H1 (cell line): ENCODE data around the gene ARHGAP27. TPM values are rescaled to one million over a fixed set of nuclear protein-coding genes. Genes with fewer than 3 reads are reported as not detected.

Source experiments
- CTCF ChIA-PET: fragments of 300-600 bp; sonication (Branson Sonifier 250); formaldehyde crosslinking; loops from one replicate; lab custom pipeline; 2021; ENCODE audit not compliant: partially characterized antibody; lab: Charles Lee
- POLR2A ChIA-PET: fragments of 300-600 bp; sonication (Branson Sonifier 250); formaldehyde crosslinking; loops from one replicate; lab custom pipeline; 2021; ENCODE audit warnings: inconsistent platforms; ENCODE audit not compliant: partially characterized antibody; lab: Charles Lee
- DNase-seq, 2 experiments: peaks; one replicate each; pipeline versions ENCODE4 v3.0.0 to v3.0.0-alpha.2; 2010 to 2022; ENCODE audit warnings: low spot score in 2 of 2, low read depth in 1 of 2, mixed read lengths in 1 of 2
- FAIRE-seq: peaks from 2 replicates; lab custom pipeline; 2011; peaks lifted over from hg19 to GRCh38; lab: Jason Lieb, UNC
- H2AFZ ChIP-seq: 2 replicates; pipeline ENCODE4 v1.8.1; 2012; ENCODE audit warnings: low read length, inconsistent platforms
- H2AK5ac ChIP-seq: 2 replicates; pipeline ENCODE4 v1.6.1; 2013; ENCODE audit warnings: low read depth, low read length
- H2BK120ac ChIP-seq: replicated peaks from 2 replicates; pipeline ENCODE3; 2013; ENCODE audit warnings: low read depth, low read length, inconsistent platforms
- H2BK12ac ChIP-seq: 2 replicates; pipeline ENCODE4 v1.6.1; 2013; ENCODE audit warnings: low read depth, low read length
- H2BK15ac ChIP-seq: 2 replicates; pipeline ENCODE4 v1.6.1; 2013; ENCODE audit warnings: low read length
- H2BK20ac ChIP-seq: 2 replicates; pipeline ENCODE4 v1.6.1; 2013; ENCODE audit warnings: low read length
- H2BK5ac ChIP-seq: 2 replicates; pipeline ENCODE4 v1.6.1; 2013; ENCODE audit warnings: low read depth, low read length
- H3K14ac ChIP-seq: 2 replicates; pipeline ENCODE4 v1.6.1; 2013; ENCODE audit warnings: inconsistent platforms; ENCODE audit not compliant: insufficient read length
- H3K18ac ChIP-seq: 2 replicates; pipeline ENCODE4 v1.6.1; 2013; ENCODE audit warnings: low read length; ENCODE audit errors: extremely low read depth
- H3K23ac ChIP-seq: 2 replicates; pipeline ENCODE4 v1.6.1; 2013; ENCODE audit warnings: inconsistent platforms; ENCODE audit not compliant: insufficient read length
- H3K23me2 ChIP-seq: 2 replicates; pipeline ENCODE4 v1.6.1; 2013; ENCODE audit warnings: low read depth, low read length
- H3K27ac ChIP-seq: 2 replicates; pipeline ENCODE4 v1.6.1; 2011; ENCODE audit warnings: low read depth, low read length, inconsistent platforms
- H3K27me3 ChIP-seq, 4 experiments: replicated peaks in 1 of 4; 1 replicate in 1 of 4; 2 replicates in 3 of 4; pipeline versions ENCODE4 v1.6.1 to v1.8.1; 2011 to 2013; ENCODE audit warnings: low read length in 3 of 4, mild to moderate bottlenecking in 3 of 4, inconsistent platforms in 2 of 4, mixed read lengths in 2 of 4, moderate library complexity in 1 of 4; ENCODE audit not compliant: control insufficient read depth in 3 of 4, insufficient read depth in 3 of 4; ENCODE audit errors: extremely low read depth in 1 of 4
- H3K36me3 ChIP-seq, 4 experiments: 2 replicates each; pipeline versions ENCODE4 v1.6.1 to v1.8.1; 2011 to 2013; ENCODE audit warnings: mild to moderate bottlenecking in 4 of 4, low read length in 3 of 4, moderate library complexity in 2 of 4, control low read depth in 1 of 4, inconsistent platforms in 1 of 4; ENCODE audit not compliant: insufficient read depth in 4 of 4, control insufficient read depth in 2 of 4
- H3K4ac ChIP-seq: replicated peaks from 2 replicates; pipeline ENCODE3; 2013; ENCODE audit warnings: low read length, low read depth, mixed read lengths, inconsistent platforms; ENCODE audit not compliant: insufficient read length
- H3K4me1 ChIP-seq, 4 experiments: replicated peaks in 1 of 4; 1 replicate in 1 of 4; 2 replicates in 3 of 4; pipeline versions ENCODE4 v1.6.1 to v1.8.1; 2011 to 2013; ENCODE audit warnings: low read length in 3 of 4, inconsistent platforms in 2 of 4, mixed read lengths in 1 of 4; ENCODE audit not compliant: insufficient read depth in 4 of 4, control insufficient read depth in 3 of 4
- H3K4me2 ChIP-seq, 2 experiments: 2 replicates each; pipeline versions ENCODE4 v1.6.1 to v1.8.1; 2011 to 2013; ENCODE audit warnings: low read depth in 2 of 2, low read length in 2 of 2, control low read depth in 1 of 2, inconsistent platforms in 1 of 2, mild to moderate bottlenecking in 1 of 2; ENCODE audit not compliant: insufficient read depth in 1 of 2
- H3K4me3 ChIP-seq, 4 experiments: fragments of 200-600, 300-600 bp in 1 of 4; sonication (generic), shearing (Covaris generic), sonication (Bioruptor Twin) in 1 of 4; 2 replicates each; pipeline versions ENCODE4 v1.5.1 to v1.8.1; 2011 to 2016; ENCODE audit warnings: low read length in 4 of 4, low read depth in 3 of 4, control low read depth in 2 of 4, inconsistent platforms in 2 of 4, mild to moderate bottlenecking in 2 of 4, mixed read lengths in 1 of 4, moderate library complexity in 1 of 4; ENCODE audit not compliant: insufficient read depth in 2 of 4; ENCODE audit errors: extremely low read depth in 1 of 4
- H3K56ac ChIP-seq: replicated peaks from 2 replicates; pipeline ENCODE3; 2013; ENCODE audit warnings: low read depth, mild to moderate bottlenecking, mixed read lengths, low read length, inconsistent platforms; ENCODE audit not compliant: insufficient read length
- H3K79me1 ChIP-seq: 2 replicates; pipeline ENCODE4 v1.6.1; 2013; ENCODE audit warnings: low read depth, low read length, control low read depth
- H3K79me2 ChIP-seq, 2 experiments: 2 replicates each; pipeline versions ENCODE4 v1.6.1 to v1.8.1; 2012 to 2013; ENCODE audit warnings: low read length in 2 of 2, mild to moderate bottlenecking in 2 of 2, inconsistent platforms in 1 of 2; ENCODE audit not compliant: insufficient read depth in 2 of 2, control insufficient read depth in 1 of 2
- H3K9ac ChIP-seq, 4 experiments: replicated peaks in 1 of 4; 1 replicate in 1 of 4; 2 replicates in 3 of 4; pipeline versions ENCODE4 v1.6.1 to v1.8.1; 2011 to 2013; ENCODE audit warnings: low read depth in 3 of 4, low read length in 3 of 4, control low read depth in 2 of 4, mild to moderate bottlenecking in 2 of 4, moderate library complexity in 2 of 4, inconsistent platforms in 1 of 4; ENCODE audit errors: extremely low read depth in 1 of 4
- H3K9me3 ChIP-seq, 2 experiments: 2 replicates each; pipeline versions ENCODE4 v1.6.1 to v1.8.1; 2012 to 2013; ENCODE audit warnings: mild to moderate bottlenecking in 2 of 2, moderate library complexity in 2 of 2, control low read depth in 1 of 2, inconsistent platforms in 1 of 2, low read depth in 1 of 2, low read length in 1 of 2, mixed read lengths in 1 of 2; ENCODE audit not compliant: insufficient read depth in 2 of 2
- H4K20me1 ChIP-seq, 2 experiments: replicated peaks in 1 of 2; 2 replicates each; pipeline versions ENCODE3 to v1.8.1; 2011 to 2013; ENCODE audit warnings: inconsistent platforms in 2 of 2, low read length in 2 of 2, mild to moderate bottlenecking in 1 of 2; ENCODE audit not compliant: insufficient read depth in 2 of 2, control insufficient read depth in 1 of 2
- H4K5ac ChIP-seq: 2 replicates; pipeline ENCODE4 v1.6.1; 2013; ENCODE audit warnings: low read length, low read depth, mixed read lengths, inconsistent platforms; ENCODE audit not compliant: insufficient read length
- H4K8ac ChIP-seq: 2 replicates; pipeline ENCODE4 v1.8.0; 2013; ENCODE audit warnings: mild to moderate bottlenecking, moderate library complexity, low read length, inconsistent platforms; ENCODE audit not compliant: insufficient read depth; ENCODE audit errors: extremely low read depth
- H4K91ac ChIP-seq: replicated peaks from 2 replicates; pipeline ENCODE3; 2013; ENCODE audit warnings: low read length, mixed read lengths, inconsistent platforms; ENCODE audit not compliant: insufficient read length
- ASH2L ChIP-seq: fragments of 200-600, 300-600 bp; sonication (generic); IDR thresholded peaks from one replicate; pipeline ENCODE4 v1.7.1; 2017; ENCODE audit warnings: low read length
- CHD1 ChIP-seq: IDR thresholded peaks from 2 replicates; pipeline ENCODE4 v1.6.1; 2012; ENCODE audit warnings: low read depth, low read length, improper control_type of control experiment
- EP300 ChIP-seq, 2 experiments: IDR thresholded peaks; 1 replicate in 1 of 2; 2 replicates in 1 of 2; pipeline ENCODE4 v1.6.1; 2011 to 2012; ENCODE audit warnings: low read depth in 2 of 2, low read length in 2 of 2, mild to moderate bottlenecking in 2 of 2, borderline replicate concordance in 1 of 2, inconsistent platforms in 1 of 2, moderate library complexity in 1 of 2
- KDM5A ChIP-seq: fragments of 200-600 bp; IDR thresholded peaks from 2 replicates; pipeline ENCODE4 v1.7.1; 2012; ENCODE audit warnings: mild to moderate bottlenecking, low read length, inconsistent platforms, mixed read lengths
- PHF8 ChIP-seq: fragments of 200-600 bp; sonication (generic); conservative IDR thresholded peaks from 2 replicates; pipeline ENCODE4 v1.7.1; 2012; ENCODE audit warnings: low read depth, mild to moderate bottlenecking, inconsistent platforms, low read length, moderate library complexity
- RFX5 ChIP-seq: IDR thresholded peaks from 2 replicates; pipeline ENCODE4 v1.6.1; 2011; ENCODE audit warnings: low read depth, low read length, improper control_type of control experiment, borderline replicate concordance
- SAP30 ChIP-seq: fragments of 300-600 bp; sonication (generic); IDR thresholded peaks from 2 replicates; pipeline ENCODE4 v1.7.1; 2012; ENCODE audit warnings: low read length, moderate library complexity, mild to moderate bottlenecking, inconsistent platforms; ENCODE audit not compliant: insufficient read depth, insufficient replicate concordance
- SIRT6 ChIP-seq: IDR thresholded peaks from one replicate; pipeline ENCODE4 v1.7.1; 2012; ENCODE audit warnings: low read length, inconsistent platforms
- WGBS, 2 experiments: shearing (Covaris generic) in 1 of 2; methylation state at CpG; one replicate each; pipeline versions ENCODE4 v1.1.6 to v1.1.7; 2013 to 2015; ENCODE audit warnings: low lambda C conversion rate in 2 of 2, mixed read lengths in 2 of 2, inconsistent platforms in 1 of 2, low coverage in 1 of 2, missing lambda C conversion rate in 1 of 2; ENCODE audit not compliant: insufficient replicate concordance in 2 of 2, insufficient coverage in 1 of 2, insufficient read length in 1 of 2; ENCODE audit errors: extremely low coverage in 1 of 2, missing lambda C conversion rate in 1 of 2; 5-methylcytosine and 5-hydroxymethylcytosine counted together
- polyA plus RNA-seq, 7 experiments: library from polyadenylated mRNA; depleted of rRNA in 3 of 7; stranded (reverse) in 5 of 7; unstranded in 2 of 7; fragments of >200 nt in 5 of 7; fragments of 200-250 nt in 2 of 7; gene quantifications; 1 replicate in 5 of 7; 2 replicates in 1 of 7; 4 replicates in 1 of 7; pipeline versions ENCODE4 v1.2.1 to v1.2.3, GENCODE V29; 2011 to 2013; ENCODE audit warnings: missing spikeins in 2 of 7, mixed read lengths in 2 of 7
- total RNA-seq: library from RNA; stranded (reverse); fragmentation: NEBNext Ultra II Directional; extraction: Animal tissue kit (Norgen Biotek cat#: 25700); gene quantifications from 2 replicates; pipeline ENCODE4 v1.2.1, GENCODE V29; 2021
- TF ChIP-seq, protein P1 (sequence below): IDR thresholded peaks from 2 replicates; pipeline ENCODE4 v1.6.1; 2012; ENCODE audit warnings: inconsistent platforms
- TF ChIP-seq, protein P2 (sequence below), 3 experiments: IDR thresholded peaks; 1 replicate in 2 of 3; 2 replicates in 1 of 3; pipeline versions ENCODE4 v1.5.1 to v1.6.1; 2011; ENCODE audit warnings: low read length in 3 of 3, mild to moderate bottlenecking in 3 of 3, inconsistent platforms in 2 of 3, low read depth in 1 of 3, moderate library complexity in 1 of 3; ENCODE audit not compliant: insufficient read depth in 1 of 3; ENCODE audit errors: control extremely low read depth in 1 of 3

Gene ARHGAP27
- total and polyA plus RNA-seq, 2 of the 8 experiments (the other 6 are each of a cell fraction or from before 2014, with no cell fraction given) = 11.6 to 13.1 TPM

DNA sequence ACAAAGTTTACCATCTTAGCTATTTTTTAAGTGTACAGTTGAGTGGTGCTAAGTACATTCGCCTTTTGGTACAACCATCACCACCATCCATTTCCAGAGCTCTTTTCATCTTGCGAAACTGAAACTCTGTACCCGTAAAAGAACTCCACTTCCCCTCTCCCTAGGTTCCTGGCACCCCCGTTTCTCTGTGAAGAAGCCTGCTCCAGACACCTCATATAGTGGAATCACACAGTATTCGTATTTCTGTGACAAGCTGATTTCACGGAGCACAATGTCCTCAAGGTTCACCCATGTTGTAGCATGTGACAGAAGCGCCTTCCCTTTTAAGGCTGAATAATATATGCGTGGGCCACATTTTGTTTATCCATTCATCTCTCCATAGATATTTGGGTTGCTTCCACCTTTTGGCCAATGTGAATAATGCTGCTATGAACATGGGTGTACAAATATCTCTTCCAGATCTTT lies 61.7 kb downstream of the ARHGAP27 start:
- H3K4me2 ChIP-seq = peak overlapping the region in 1 of 2 experiments; percentile 42; a peak in 2 of 4 replicates
- H3K4me1 ChIP-seq = peaks cover 8 to 24% (median 12%) of the 10 kb centered on the region in 4 experiments
- H3K36me3 ChIP-seq = no peaks in the 10 kb centered on the region
- H3K14ac ChIP-seq = no peak overlapping the region
- H4K8ac ChIP-seq = no peak overlapping the region
- peak overlapping the region; percentile 68; the same call in 1 of the 2 replicates for H2AK5ac ChIP-seq
- POLR2A ChIA-PET = interaction anchor here (0.6 to 2.0 kb wide), 12 partner anchors 7 to 223 kb away, joined by 3 to 15 read pairs (median 3); partner anchors contain the start of genes HEXIM1 and MAP3K14
- H4K5ac ChIP-seq = no peak overlapping the region
- peak overlapping the region; percentile 6; the same call in 1 of the 2 replicates for H2BK20ac ChIP-seq
- no peak overlapping the region; a peak in 1 of 7 replicates for H3K9ac ChIP-seq
- DNase-seq (no peak), FAIRE-seq (no peak)
- no peaks in the 10 kb centered on the region for H4K20me1 ChIP-seq
- no peak overlapping the region for H2BK120ac ChIP-seq
- no peak overlapping the region for H3K27ac ChIP-seq
- H2BK15ac ChIP-seq = no peak overlapping the region
- H3K27me3 ChIP-seq = no peaks in the 10 kb centered on the region; a peak in 1 of 7 replicates
- H3K23ac ChIP-seq = no peak overlapping the region
- H2AFZ ChIP-seq = no peak overlapping the region
- H3K56ac ChIP-seq = no peak overlapping the region
- H3K79me2 ChIP-seq = no peaks in the 10 kb centered on the region
- H3K4me3 ChIP-seq = peak overlapping the region in 1 of 4 experiments; percentile 44; a peak in 1 of 8 replicates
- 0 out of 2 replicates have a peak overlapping the region, but pooled peaks have one; percentile 38 for H3K18ac ChIP-seq
- no peaks in the 10 kb centered on the region for H3K79me1 ChIP-seq
- CTCF ChIA-PET = interaction anchor here (0.7 to 2.9 kb wide), 7 partner anchors 9 to 139 kb away, joined by 3 to 10 read pairs (median 4); no protein-coding TSS in a partner anchor
- H3K9me3 ChIP-seq = no peaks in the 10 kb centered on the region
- 71% methylated on average over 8 of the region's 8 CpGs; no CpG with 5 or more reads in 1 of the 2 experiments for WGBS, 2 experiments
- peak overlapping the region; percentile 56 for H2BK12ac ChIP-seq
- H2BK5ac ChIP-seq = peak overlapping the region; percentile 93
- no peak overlapping the region for H3K4ac ChIP-seq
- H4K91ac ChIP-seq = peak overlapping the region; percentile 12
- H3K23me2 ChIP-seq = no peaks in the 10 kb centered on the region
- no peak for TF ChIP-seq RFX5
- no peak for TF ChIP-seq KDM5A
- no peak for TF ChIP-seq PHF8
- TF ChIP-seq, protein P1, sequence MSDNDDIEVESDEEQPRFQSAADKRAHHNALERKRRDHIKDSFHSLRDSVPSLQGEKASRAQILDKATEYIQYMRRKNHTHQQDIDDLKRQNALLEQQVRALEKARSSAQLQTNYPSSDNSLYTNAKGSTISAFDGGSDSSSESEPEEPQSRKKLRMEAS = no peak
- TF ChIP-seq SIRT6 = no peak
- TF ChIP-seq CHD1 = no peak
- no peak for TF ChIP-seq ASH2L
- TF ChIP-seq SAP30 = no peak
- TF ChIP-seq EP300 (IDR thresholded peaks at IDR 0.05; ENCODE audit: borderline replicate concordance in 1 of 2, low read depth in 2 of 2, low read length in 2 of 2) = no peak
- TF ChIP-seq, protein P2, sequence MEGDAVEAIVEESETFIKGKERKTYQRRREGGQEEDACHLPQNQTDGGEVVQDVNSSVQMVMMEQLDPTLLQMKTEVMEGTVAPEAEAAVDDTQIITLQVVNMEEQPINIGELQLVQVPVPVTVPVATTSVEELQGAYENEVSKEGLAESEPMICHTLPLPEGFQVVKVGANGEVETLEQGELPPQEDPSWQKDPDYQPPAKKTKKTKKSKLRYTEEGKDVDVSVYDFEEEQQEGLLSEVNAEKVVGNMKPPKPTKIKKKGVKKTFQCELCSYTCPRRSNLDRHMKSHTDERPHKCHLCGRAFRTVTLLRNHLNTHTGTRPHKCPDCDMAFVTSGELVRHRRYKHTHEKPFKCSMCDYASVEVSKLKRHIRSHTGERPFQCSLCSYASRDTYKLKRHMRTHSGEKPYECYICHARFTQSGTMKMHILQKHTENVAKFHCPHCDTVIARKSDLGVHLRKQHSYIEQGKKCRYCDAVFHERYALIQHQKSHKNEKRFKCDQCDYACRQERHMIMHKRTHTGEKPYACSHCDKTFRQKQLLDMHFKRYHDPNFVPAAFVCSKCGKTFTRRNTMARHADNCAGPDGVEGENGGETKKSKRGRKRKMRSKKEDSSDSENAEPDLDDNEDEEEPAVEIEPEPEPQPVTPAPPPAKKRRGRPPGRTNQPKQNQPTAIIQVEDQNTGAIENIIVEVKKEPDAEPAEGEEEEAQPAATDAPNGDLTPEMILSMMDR (IDR thresholded peaks at IDR 0.05; ENCODE audit: control extremely low read depth in 1 of 3, insufficient read depth in 1 of 3, low read depth in 1 of 3, low read length in 3 of 3) = no peak
